ENCODE measurements around the gene CCDC124. TPM values are rescaled to one million over a fixed set of nuclear protein-coding genes. Genes with fewer than 3 reads are reported as not detected.

Gene CCDC124
- total RNA-seq, 4 donors from 2014 or later: 32.6 to 91.9 (median 47.4) TPM

DNA sequence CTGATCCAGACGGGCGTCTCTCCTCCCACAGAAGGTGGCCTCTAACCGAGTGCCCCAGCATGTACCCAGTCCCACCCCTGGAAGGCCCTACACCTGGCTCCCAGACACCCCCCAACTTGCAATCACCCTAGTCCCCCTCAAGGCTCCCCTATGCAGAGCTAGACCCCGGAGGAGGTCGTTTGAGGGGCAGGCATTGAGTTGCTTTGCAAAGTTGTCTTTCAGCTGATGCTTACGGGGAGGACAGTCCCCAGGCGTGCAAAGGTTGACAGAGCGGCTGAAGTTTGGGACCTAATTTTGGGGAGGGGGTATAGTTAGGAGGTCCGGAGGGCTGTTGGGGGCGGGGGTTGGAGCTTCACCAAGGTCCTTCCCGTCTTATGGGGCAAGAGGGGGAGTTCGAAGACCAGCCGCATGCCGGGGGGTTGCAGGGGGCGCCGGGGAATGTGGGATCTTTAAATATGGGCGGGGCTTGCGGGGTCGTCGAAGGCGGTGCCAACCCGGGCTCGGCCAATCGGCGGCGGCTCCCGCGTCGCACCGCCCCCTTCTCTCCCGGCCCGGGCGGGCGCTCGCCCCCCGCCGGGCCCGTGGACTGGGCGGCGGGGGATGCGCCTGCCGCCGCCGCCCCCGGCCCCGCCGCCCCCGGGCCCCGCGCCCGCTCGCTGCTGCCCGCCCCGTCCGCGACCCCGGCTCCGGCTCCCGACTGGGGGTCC is 33.9 kb downstream of the CCDC124 start, which contains the start of gene KCNN1:
Gene KCNN1, plus strand, starts transcription at position 558 of the 707 bp plus-strand sequence. CDS start 6,782 bp downstream, outside the sequence.
- intact Hi-C loops (cut with DNase I; ENCODE audit: low total_unique reads): no loop called here
- no peak within 1 kb of the TSS for H3K4me3 ChIP-seq (ENCODE audit: low read depth, poor library complexity, severe bottlenecking)
- 13 to 32% methylated on average over 8 to 30 of the region's 59 CpGs for WGBS, 2 donors
- no peak for DNase-seq (ENCODE audit: low spot score in 2 of 2)
- TF ChIP-seq, protein P1, sequence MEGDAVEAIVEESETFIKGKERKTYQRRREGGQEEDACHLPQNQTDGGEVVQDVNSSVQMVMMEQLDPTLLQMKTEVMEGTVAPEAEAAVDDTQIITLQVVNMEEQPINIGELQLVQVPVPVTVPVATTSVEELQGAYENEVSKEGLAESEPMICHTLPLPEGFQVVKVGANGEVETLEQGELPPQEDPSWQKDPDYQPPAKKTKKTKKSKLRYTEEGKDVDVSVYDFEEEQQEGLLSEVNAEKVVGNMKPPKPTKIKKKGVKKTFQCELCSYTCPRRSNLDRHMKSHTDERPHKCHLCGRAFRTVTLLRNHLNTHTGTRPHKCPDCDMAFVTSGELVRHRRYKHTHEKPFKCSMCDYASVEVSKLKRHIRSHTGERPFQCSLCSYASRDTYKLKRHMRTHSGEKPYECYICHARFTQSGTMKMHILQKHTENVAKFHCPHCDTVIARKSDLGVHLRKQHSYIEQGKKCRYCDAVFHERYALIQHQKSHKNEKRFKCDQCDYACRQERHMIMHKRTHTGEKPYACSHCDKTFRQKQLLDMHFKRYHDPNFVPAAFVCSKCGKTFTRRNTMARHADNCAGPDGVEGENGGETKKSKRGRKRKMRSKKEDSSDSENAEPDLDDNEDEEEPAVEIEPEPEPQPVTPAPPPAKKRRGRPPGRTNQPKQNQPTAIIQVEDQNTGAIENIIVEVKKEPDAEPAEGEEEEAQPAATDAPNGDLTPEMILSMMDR (IDR thresholded peaks at IDR 0.05): no peak
- TF ChIP-seq POLR2A (IDR thresholded peaks at IDR 0.05): no peak

DNA sequence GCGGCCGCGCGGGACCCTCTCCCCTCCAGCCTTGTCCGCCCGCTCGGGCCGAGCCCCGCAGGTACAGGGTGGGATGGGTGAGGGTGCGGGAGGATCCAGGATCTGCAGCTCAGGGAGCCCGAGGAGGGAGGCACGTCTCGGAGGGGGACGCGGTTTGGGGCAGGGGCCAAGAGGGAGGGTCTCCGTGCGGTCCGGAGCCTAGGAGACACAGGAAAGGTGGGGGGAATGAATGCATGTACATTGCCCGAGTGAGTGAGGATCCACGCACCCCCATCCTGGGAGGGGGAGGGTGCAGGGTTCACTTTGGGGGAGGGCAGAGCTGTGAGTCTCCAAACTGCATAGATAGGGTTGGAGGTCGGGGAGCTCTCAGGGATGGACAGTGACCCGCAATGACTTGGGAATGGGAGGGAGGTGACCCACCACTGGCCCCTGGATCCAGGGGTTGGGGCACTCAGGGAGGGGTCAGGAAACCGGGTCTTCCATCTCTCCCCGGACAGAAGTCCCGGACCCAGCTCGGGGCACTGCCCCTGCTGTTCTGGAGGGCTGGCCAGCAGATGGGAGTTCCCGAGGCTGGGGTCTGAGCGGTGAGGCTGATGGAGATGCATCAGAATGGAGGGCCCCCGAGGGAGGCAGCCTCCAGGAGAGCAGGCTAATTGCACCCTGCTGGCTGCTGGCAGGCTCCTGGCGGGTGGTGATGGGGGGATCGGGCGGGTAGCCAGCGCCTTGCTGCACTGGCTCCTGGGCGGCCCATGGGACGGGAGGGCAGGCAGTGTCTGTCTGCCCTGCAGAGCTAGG is 34.6 kb downstream of the CCDC124 start:
- no peak overlapping the region for H3K4me3 ChIP-seq (ENCODE audit: low read depth, poor library complexity, severe bottlenecking)
- intact Hi-C loops (cut with DNase I; ENCODE audit: low total_unique reads): no loop called here
- WGBS, 2 donors: 13 to 14% methylated on average over 17 to 33 of the region's 35 CpGs

DNA sequence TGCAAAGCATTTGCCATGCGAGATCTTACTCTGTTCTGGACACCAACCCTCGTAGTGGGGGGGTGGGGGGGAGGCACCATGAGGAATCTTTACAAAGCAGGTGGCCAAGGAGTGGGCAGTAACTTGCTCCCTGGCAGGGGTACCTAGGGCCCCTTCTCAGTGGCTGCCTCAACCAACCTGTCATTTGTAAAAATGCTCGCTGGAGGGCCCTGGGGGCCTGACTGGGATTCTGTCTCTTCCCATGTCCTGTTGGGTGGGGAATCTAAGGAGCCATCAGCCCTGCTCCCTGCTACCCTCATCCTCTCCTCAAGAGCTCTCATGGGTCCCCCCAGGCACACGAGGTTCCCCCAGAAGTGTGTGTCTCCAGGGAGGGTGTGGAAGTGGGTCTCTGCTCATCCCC is 35.5 kb downstream of the CCDC124 start:
- TF ChIP-seq, protein P1 (IDR thresholded peaks at IDR 0.05): no peak
- TF ChIP-seq POLR2A (IDR thresholded peaks at IDR 0.05): no peak
- intact Hi-C loops (cut with DNase I; ENCODE audit: low total_unique reads): no loop called here
- H3K4me3 ChIP-seq (ENCODE audit: low read depth, poor library complexity, severe bottlenecking): no peak overlapping the region
- no peak for DNase-seq (ENCODE audit: low spot score in 2 of 2)
- WGBS, 2 donors: 66 to 69% methylated on average over 4 of the region's 4 CpGs

More for the DNA sequence above, 34.6 kb downstream of the CCDC124 start:
- no peak for TF ChIP-seq POLR2A (IDR thresholded peaks at IDR 0.05)
- TF ChIP-seq, protein P1 (IDR thresholded peaks at IDR 0.05): no peak
- DNase-seq (ENCODE audit: low spot score in 2 of 2): no peak

DNA sequence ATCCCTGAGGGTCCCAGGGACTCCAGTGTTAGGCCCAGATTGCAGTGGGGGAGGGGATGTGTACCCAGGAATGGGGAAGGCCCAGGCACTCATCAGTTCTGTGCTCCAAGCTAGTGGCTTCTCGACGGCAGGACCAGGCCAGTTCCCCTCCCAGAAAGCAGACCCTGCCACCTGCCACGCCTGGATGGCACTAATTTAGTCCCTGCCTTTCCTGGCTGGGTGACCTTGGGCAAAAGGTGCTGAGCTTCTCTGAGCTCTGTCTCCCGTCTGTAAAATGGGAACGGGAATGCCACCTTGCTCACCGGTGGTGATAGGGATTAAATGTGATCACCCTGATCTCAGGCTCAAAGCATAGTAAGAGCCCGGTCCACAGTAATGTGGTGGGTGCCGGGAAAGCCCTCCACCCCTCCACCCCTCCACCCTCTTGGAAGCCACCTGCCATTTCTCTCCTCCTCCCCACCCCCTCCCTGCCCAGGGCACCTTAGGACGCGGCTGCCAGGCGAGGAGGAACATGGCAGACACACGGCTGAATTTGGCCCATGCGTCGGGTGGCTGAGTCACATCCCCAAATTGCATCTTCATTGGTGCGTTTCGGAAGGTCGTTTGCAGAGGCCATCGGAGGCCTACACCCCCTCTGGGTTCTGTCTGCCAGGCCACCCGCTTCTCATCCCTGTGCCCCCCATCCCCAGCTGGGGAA is 36.4 kb downstream of the CCDC124 start:
- DNase-seq (ENCODE audit: low spot score in 2 of 2): no peak
- no peak for TF ChIP-seq POLR2A (IDR thresholded peaks at IDR 0.05)
- TF ChIP-seq, protein P1 (IDR thresholded peaks at IDR 0.05): no peak
- intact Hi-C loops (cut with DNase I; ENCODE audit: low total_unique reads): no loop called here
- 76 to 78% methylated on average over 19 of the region's 19 CpGs for WGBS, 2 donors
- no peak overlapping the region for H3K4me3 ChIP-seq (ENCODE audit: low read depth, poor library complexity, severe bottlenecking)

DNA sequence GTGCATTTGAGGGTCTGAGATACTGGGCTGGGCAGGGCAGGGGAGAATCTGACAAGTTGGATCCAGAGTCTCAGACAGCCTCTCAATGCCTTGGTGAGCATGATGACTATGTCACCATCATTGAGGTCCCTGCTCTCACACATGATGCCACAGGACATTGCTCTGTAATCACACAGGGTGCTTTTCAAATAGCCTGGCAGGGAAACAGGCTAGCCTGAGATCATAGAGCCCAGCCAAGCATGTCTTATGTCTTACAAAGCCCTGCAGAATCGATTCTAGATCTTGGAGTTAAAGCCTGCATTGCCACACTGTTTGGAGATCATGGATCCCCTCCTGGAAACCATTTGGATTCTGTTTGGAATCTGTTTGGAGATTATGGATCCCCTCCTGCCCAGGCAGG is 39.4 kb downstream of the CCDC124 start:
- TF ChIP-seq, protein P1 (IDR thresholded peaks at IDR 0.05): no peak
- no peak for TF ChIP-seq POLR2A (IDR thresholded peaks at IDR 0.05)
- no peak for DNase-seq (ENCODE audit: low spot score in 2 of 2)
- no peak overlapping the region for H3K4me3 ChIP-seq (ENCODE audit: low read depth, poor library complexity, severe bottlenecking)
- WGBS, 2 donors: 38 to 91% methylated on average over 1 of the region's 1 CpG
- intact Hi-C loops (cut with DNase I; ENCODE audit: low total_unique reads): no loop called here
